ENCODE data around the gene DAPK1.

GRCh38 chr9:87619346-87619745 is 121.7 kb downstream of the DAPK1 start:
- TF ChIP-seq CTCF (IDR thresholded peaks at IDR 0.05) (no peak), EZH2 (IDR thresholded peaks at IDR 0.05; ENCODE audit: borderline replicate concordance, insufficient read depth, low read depth, low read length, poor library complexity, severe bottlenecking) (no peak)
